Body of pancreas (tissue), 4 donors: ENCODE results near the gene SYT6. TPM values are rescaled to one million over a fixed set of nuclear protein-coding genes. Genes with fewer than 3 reads are reported as not detected.

ENCODE experiments used
- ATAC-seq: fragments of 150-250 bp; one replicate; pipeline ENCODE4 v1.9.1; 2016
- DNase-seq, 4 donors: peaks; one replicate each; pipeline ENCODE4 v3.0.0-alpha.2; 2019
- H3K27ac ChIP-seq, 4 donors: fragments of 200-600 bp; sonication (generic); 1 replicate in 3 of 4; 2 replicates in 1 of 4; pipeline versions ENCODE4 v1.5.1 to v1.6.1; 2016 to 2019; ENCODE audit warnings: mild to moderate bottlenecking in 1 of 4, mixed read lengths in 1 of 4, moderate library complexity in 1 of 4
- H3K27me3 ChIP-seq, 2 donors: fragments of 200-600 bp; sonication (generic); one replicate each; pipeline ENCODE4 v1.6.0; 2016; ENCODE audit warnings: mild to moderate bottlenecking in 1 of 2
- H3K36me3 ChIP-seq, 2 donors: fragments of 200-600 bp; sonication (generic); replicated peaks in 1 of 2; 2 replicates each; pipeline ENCODE4 v1.5.1; 2016; ENCODE audit warnings: low read depth in 2 of 2; ENCODE audit not compliant: insufficient read depth in 1 of 2
- H3K4me1 ChIP-seq: fragments of 200-600 bp; sonication (generic); one replicate; pipeline ENCODE4 v1.6.0; 2016
- H3K4me3 ChIP-seq, 2 donors: fragments of 200-600 bp; sonication (generic); 1 replicate in 1 of 2; 2 replicates in 1 of 2; pipeline ENCODE4 v1.5.1; 2016 to 2019
- H3K9me3 ChIP-seq, 3 donors: fragments of 200-600 bp; sonication (generic); 1 replicate in 2 of 3; 2 replicates in 1 of 3; pipeline ENCODE4 v1.5.1; 2016
- POLR2A ChIP-seq, 3 donors: fragments of 450-650 bp; IDR thresholded peaks; one replicate each; pipeline ENCODE4 v1.6.1; 2016; ENCODE audit warnings: antibody characterized with exemption in 3 of 3, mild to moderate bottlenecking in 2 of 3
- WGBS, 2 donors: methylation state at CpG; one replicate each; pipeline ENCODE4 v1.1.5; 2017; 5-methylcytosine and 5-hydroxymethylcytosine counted together
- intact Hi-C: fragments of 100-400 bp; cut with DNase I; formaldehyde crosslinking; loops from one replicate; pipeline ENCODE4 v1.15.1; 2023
- total RNA-seq, 2 donors: library from RNA; depleted of rRNA; stranded (reverse); fragments of >200 nt; gene quantifications; one replicate each; pipeline ENCODE4 v1.1.0, GENCODE V29; 2016
- TF ChIP-seq, protein P1 (sequence below), 7 experiments: fragments of 450-650 bp in 4 of 7; fragments of 200-600 bp in 3 of 7; sonication (generic) in 3 of 7; IDR thresholded peaks; one replicate each; pipeline ENCODE4 v1.5.1; 2016 to 2019; ENCODE audit warnings: antibody characterized with exemption in 7 of 7

SYT6 gene, protein sequence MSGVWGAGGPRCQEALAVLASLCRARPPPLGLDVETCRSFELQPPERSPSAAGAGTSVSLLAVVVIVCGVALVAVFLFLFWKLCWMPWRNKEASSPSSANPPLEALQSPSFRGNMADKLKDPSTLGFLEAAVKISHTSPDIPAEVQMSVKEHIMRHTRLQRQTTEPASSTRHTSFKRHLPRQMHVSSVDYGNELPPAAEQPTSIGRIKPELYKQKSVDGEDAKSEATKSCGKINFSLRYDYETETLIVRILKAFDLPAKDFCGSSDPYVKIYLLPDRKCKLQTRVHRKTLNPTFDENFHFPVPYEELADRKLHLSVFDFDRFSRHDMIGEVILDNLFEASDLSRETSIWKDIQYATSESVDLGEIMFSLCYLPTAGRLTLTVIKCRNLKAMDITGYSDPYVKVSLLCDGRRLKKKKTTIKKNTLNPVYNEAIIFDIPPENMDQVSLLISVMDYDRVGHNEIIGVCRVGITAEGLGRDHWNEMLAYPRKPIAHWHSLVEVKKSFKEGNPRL
- 1 to 10 TPM; 3.3 to 4.4 TPM for total RNA-seq

DNA sequence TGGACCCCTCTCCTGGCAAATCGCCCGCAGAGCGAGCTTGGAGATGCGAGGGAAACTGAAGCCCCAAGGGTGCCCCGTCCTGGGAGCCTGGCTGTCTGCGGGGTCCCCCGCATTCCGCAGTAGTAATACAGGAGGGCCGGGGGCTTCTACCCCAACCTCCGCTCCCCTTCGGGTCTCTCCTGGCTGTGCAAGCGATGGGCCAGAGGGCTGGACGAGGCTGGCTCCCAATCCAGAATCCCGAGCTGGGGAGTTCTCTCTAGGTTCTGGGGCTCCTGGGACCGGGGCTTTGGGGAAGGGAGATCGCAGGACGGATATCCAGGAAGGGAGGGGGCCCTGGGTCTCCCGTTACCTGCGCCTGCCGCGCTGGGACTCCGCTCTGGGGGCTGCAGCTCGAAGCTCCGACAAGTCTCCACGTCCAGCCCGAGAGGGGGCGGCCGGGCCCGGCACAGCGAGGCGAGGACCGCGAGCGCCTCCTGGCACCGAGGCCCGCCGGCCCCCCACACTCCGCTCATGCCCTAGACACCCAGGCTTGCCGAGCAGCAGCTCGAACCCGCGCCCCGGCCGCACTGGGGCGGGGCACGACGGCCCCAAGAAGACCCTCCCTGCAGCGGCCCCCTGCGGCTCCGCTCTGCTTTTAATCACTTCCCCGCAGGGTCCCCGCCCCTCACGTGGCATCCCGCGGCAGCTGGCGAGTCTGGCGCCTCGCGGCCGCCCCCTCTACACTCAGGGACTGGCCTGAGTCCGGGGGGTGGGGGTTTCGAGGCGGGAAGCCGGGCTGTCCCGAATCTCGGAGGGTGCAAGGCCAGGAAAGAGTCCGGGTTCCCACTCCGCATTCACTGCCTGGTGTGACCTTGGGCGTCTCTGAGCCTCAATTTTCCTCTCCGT, at the start of gene SYT6:
TSS of gene SYT6 (minus strand) at position 609 of the 885 bp plus-strand sequence. CDS start at position 512, 97 bp downstream.
- Histone ChIP-seq H3K4me3 (peak within 1 kb of the TSS; percentile 22 to 27), H3K27me3 (peaks cover 0 to 23% of the 10 kb centered on the region in 2 donors)
- intact Hi-C loops: no loop called here

DNA sequence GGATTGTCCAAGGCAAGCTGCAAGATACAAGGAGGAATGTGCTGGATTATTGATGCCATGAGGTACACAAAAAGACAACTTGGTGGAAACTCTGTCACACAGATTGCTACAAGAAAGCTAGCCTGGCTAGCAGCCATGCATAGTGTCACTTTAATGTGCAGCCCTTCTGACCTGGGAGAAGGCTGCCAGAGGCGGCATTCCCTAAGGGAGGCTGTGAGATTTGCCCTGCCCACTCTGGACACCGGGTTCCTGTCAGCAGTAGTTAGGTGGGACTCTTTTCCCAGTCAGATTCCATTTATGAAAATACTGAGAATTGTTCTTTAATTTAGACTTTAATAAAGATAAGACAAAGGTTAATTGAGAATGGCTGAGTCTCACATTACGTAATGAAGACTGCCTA, 47.8 kb upstream of the SYT6 start:
- no peaks in the 10 kb centered on the region for H3K9me3 ChIP-seq
- WGBS, 2 donors: 36 to 53% methylated on average over 3 of the region's 3 CpGs
- H3K27ac ChIP-seq: peak overlapping the region in 3 of 4 donors; percentile 4 to 79 (median 19)
- H3K4me1 ChIP-seq: peaks cover 13% of the 10 kb centered on the region
- H3K36me3 ChIP-seq: no peaks in the 10 kb centered on the region
- intact Hi-C loops: no loop called here
- no peak overlapping the region for H3K4me3 ChIP-seq
- ATAC-seq (no peak), DNase-seq (no peak)
- TF ChIP-seq, protein P1, sequence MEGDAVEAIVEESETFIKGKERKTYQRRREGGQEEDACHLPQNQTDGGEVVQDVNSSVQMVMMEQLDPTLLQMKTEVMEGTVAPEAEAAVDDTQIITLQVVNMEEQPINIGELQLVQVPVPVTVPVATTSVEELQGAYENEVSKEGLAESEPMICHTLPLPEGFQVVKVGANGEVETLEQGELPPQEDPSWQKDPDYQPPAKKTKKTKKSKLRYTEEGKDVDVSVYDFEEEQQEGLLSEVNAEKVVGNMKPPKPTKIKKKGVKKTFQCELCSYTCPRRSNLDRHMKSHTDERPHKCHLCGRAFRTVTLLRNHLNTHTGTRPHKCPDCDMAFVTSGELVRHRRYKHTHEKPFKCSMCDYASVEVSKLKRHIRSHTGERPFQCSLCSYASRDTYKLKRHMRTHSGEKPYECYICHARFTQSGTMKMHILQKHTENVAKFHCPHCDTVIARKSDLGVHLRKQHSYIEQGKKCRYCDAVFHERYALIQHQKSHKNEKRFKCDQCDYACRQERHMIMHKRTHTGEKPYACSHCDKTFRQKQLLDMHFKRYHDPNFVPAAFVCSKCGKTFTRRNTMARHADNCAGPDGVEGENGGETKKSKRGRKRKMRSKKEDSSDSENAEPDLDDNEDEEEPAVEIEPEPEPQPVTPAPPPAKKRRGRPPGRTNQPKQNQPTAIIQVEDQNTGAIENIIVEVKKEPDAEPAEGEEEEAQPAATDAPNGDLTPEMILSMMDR (IDR thresholded peaks at IDR 0.05): no peak
- TF ChIP-seq POLR2A (IDR thresholded peaks at IDR 0.05): no peak
- no peaks in the 10 kb centered on the region for H3K27me3 ChIP-seq

More for the DNA sequence above, at the start of gene SYT6:
- TF ChIP-seq POLR2A (IDR thresholded peaks at IDR 0.05): no peak
- TF ChIP-seq, protein P1 (IDR thresholded peaks at IDR 0.05): no peak
- Histone ChIP-seq H3K36me3 (no peaks in the 10 kb centered on the region), H3K27ac (peak within 1 kb of the TSS in 2 of 4 donors; percentile 13 to 39), H3K9me3 (no peaks in the 10 kb centered on the region), H3K4me1 (peaks cover 35% of the 10 kb centered on the region)
- DNase-seq (peak in 1 of 4 donors; percentile 12), ATAC-seq (peak; percentile 15)
- 2% methylated on average over 42 to 64 of the region's 70 CpGs for WGBS, 2 donors

DNA sequence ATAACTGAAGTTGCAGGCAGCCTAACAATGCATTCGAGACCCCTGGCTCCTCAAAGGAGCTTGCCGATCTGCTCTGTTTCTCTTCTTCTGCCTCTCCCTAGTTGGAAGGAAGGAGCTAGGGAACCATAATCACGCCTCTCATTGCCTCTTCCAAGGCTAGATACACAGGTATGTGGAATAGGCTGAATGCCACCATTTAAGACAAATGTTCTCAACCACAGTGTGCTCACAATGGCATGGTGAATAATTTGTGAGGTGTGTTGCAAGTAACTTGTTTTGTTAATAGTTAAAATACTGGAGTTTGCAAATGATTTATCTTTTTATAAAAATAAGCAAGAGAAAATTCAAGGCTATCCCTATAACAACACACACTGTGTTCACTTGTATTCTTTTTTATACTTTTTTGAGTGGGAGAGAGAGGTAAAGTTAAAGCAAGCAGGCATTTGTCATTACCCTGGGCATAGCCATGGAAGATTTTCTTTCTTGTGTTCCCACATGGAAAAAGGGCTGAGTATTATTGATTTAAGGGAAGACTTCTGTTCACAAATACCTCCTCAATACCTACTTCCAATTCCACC, 45.4 kb upstream of the SYT6 start:
- H3K27ac ChIP-seq: peak overlapping the region in 3 of 4 donors; percentile 47 to 79 (median 57)
- DNase-seq: peak in 2 of 4 donors; percentile 24 to 54
- WGBS, 2 donors: 36 to 48% methylated on average over 3 of the region's 3 CpGs
- H3K27me3 ChIP-seq: no peaks in the 10 kb centered on the region
- ATAC-seq: peak; percentile 91
- TF ChIP-seq, protein P1 (IDR thresholded peaks at IDR 0.05): no peak
- TF ChIP-seq POLR2A (IDR thresholded peaks at IDR 0.05): no peak
- H3K36me3 ChIP-seq: no peaks in the 10 kb centered on the region
- peaks cover 13% of the 10 kb centered on the region for H3K4me1 ChIP-seq
- no peak overlapping the region for H3K4me3 ChIP-seq
- no peaks in the 10 kb centered on the region for H3K9me3 ChIP-seq
- intact Hi-C loops: no loop called here

DNA sequence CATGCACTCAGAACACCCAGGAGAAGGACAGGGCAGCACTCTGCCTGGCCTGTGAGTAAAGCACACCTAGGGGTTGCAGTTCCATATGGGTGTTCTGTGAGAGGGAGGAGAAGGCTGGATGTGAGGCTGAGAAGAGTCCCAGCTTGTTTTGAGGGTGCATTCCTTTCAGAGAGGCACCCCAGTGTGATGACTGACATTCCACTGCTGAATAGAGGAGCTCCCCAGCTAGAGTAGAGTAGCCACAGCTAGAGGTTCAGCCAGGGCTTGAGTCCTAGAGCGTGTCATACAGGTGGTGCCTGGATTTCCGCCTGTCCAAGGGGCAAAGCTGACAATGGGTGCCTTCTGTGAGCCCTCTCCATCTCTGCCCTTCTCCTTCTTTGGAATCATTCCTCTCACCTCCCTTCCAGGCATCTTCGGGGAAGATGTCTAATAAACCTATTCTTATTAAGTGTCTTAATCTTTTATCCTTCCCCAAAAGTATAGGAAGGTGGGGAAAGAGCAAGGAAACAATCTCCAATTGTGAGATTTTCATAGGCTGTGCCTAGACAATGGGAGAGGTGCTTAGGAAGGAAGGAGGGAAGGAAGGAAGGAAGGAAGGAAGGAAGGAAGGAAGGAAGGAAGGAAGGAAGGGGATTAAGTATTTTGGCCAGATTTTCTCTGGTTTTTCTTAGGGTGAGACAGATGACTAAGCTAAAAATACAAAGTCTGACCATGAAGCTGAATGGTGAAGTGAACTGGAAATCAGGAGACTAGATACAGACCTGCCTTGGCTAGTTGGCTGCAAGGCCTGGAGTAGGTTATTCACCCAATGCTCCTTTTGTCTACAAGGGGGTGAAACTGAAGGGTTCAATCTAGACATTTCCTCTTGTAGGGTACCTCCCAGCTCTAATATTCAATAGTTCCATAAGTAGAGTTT, 43.6 kb upstream of the SYT6 start:
- TF ChIP-seq, protein P1 (IDR thresholded peaks at IDR 0.05): no peak
- TF ChIP-seq POLR2A (IDR thresholded peaks at IDR 0.05): no peak
- H3K4me1 ChIP-seq: peaks cover 13% of the 10 kb centered on the region
- WGBS, 2 donors: 56 to 73% methylated on average over 3 of the region's 3 CpGs
- no peaks in the 10 kb centered on the region for H3K9me3 ChIP-seq
- no peaks in the 10 kb centered on the region for H3K27me3 ChIP-seq
- H3K36me3 ChIP-seq: no peaks in the 10 kb centered on the region
- intact Hi-C loops: no loop called here
- H3K4me3 ChIP-seq: no peak overlapping the region
- no peak overlapping the region for H3K27ac ChIP-seq
- DNase-seq (no peak), ATAC-seq (no peak)
